Esophagus muscularis mucosa (tissue), 4 donors: Measurements from ENCODE around the gene COBL. TPM values are rescaled to one million over a fixed set of nuclear protein-coding genes. Genes with fewer than 3 reads are reported as not detected.

Experiments
- DNase-seq: peaks from one replicate; pipeline ENCODE4 v3.0.0-alpha.2; 2017; ENCODE audit errors: extremely low spot score
- H3K27ac ChIP-seq, 4 donors: fragments of 200-600 bp; sonication (generic); replicated peaks in 1 of 4; 1 replicate in 3 of 4; 2 replicates in 1 of 4; pipeline ENCODE4 v1.5.1; 2016 to 2019; ENCODE audit warnings: mild to moderate bottlenecking in 1 of 4
- H3K27me3 ChIP-seq, 4 donors: fragments of 200-600 bp; sonication (generic); one replicate each; pipeline versions ENCODE4 v1.5.1 to v1.6.0; 2016 to 2019
- H3K36me3 ChIP-seq, 4 donors: fragments of 200-600 bp; sonication (generic); one replicate each; pipeline ENCODE4 v1.5.1; 2016 to 2019
- H3K4me1 ChIP-seq, 4 donors: fragments of 200-600 bp; sonication (generic); one replicate each; pipeline ENCODE4 v1.5.1; 2016 to 2019
- H3K4me3 ChIP-seq, 4 donors: fragments of 200-600 bp; sonication (generic); 1 replicate in 2 of 4; 2 replicates in 2 of 4; pipeline ENCODE4 v1.5.1; 2016 to 2019; ENCODE audit warnings: mild to moderate bottlenecking in 4 of 4, moderate library complexity in 1 of 4
- H3K9me3 ChIP-seq, 4 donors: fragments of 200-600 bp; sonication (generic); 1 replicate in 3 of 4; 2 replicates in 1 of 4; pipeline ENCODE4 v1.5.1; 2016 to 2019
- EP300 ChIP-seq: sonication (generic); formaldehyde crosslinking; IDR thresholded peaks from one replicate; pipeline ENCODE4 v1.6.1; 2017; ENCODE audit warnings: antibody characterized with exemption
- POLR2A ChIP-seq: fragments of 450-650 bp; IDR thresholded peaks from one replicate; pipeline ENCODE4 v1.6.1; 2017; ENCODE audit warnings: antibody characterized with exemption, moderate library complexity, mild to moderate bottlenecking, low read depth
- POLR2AphosphoS5 ChIP-seq, 2 donors: sonication (generic); formaldehyde crosslinking; IDR thresholded peaks; one replicate each; pipeline ENCODE4 v1.6.1; 2017; ENCODE audit warnings: antibody characterized with exemption in 2 of 2
- WGBS: methylation state at CpG from one replicate; pipeline ENCODE4 v1.1.5; 2018; 5-methylcytosine and 5-hydroxymethylcytosine counted together
- intact Hi-C: fragments of 100-400 bp; cut with DNase I; formaldehyde crosslinking; loops from one replicate; pipeline ENCODE4 v1.15.1; 2023
- total RNA-seq, 4 donors: library from RNA; depleted of rRNA; stranded (reverse); fragments of >200 nt; gene quantifications; one replicate each; pipeline versions ENCODE4 v1.1.0 to v1.2.1, GENCODE V29; 2016
- TF ChIP-seq, protein P1 (sequence below), 3 experiments: fragments of 200-600 bp in 2 of 3; fragments of 450-650 bp in 1 of 3; sonication (generic) in 2 of 3; IDR thresholded peaks; one replicate each; pipeline ENCODE4 v1.5.1; 2017 to 2019; ENCODE audit warnings: antibody characterized with exemption in 3 of 3, mild to moderate bottlenecking in 2 of 3, moderate library complexity in 1 of 3

Gene COBL
- total RNA-seq, 4 donors from 2014 or later, result 29.8 to 51.4 (median 45.9) TPM

DNA sequence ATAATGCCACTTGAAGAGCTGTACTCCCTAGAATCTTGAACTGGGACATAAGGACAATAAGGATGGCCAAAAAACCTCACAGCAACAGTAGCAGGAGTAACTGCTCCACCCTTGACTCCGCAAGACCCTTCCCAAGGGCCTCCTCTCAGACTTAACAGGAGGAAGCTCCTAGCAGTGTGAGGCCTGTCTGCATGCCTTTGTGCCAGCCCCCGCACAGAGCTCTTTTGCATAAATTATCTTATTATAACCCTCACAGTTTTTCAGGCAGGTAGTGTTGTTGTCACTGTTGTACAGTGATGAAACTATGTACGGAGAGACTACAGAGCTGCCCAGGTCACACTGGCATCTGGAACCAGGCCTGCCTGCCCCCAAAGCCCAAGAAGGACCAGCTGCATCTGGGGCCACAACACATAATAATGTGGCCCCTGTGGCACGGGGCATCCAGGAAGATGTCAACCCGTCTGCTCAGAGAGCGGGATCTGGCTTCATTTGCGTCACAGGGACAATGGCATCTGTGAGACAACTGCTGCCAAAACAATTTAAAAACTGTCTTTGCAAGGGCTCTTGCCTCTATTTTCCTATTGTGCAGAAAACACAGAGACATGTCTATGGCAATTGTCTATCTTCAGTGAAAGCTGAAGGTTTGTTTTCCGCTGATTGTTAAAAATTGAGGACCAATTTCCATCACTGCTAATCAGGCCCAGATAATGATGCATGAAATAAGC lies 284.7 kb downstream of the COBL start:
- WGBS, result 90% methylated on average over 8 of the region's 8 CpGs
- no peak overlapping the region for H3K4me3 ChIP-seq
- no peak for TF ChIP-seq EP300
- TF ChIP-seq, protein P1, sequence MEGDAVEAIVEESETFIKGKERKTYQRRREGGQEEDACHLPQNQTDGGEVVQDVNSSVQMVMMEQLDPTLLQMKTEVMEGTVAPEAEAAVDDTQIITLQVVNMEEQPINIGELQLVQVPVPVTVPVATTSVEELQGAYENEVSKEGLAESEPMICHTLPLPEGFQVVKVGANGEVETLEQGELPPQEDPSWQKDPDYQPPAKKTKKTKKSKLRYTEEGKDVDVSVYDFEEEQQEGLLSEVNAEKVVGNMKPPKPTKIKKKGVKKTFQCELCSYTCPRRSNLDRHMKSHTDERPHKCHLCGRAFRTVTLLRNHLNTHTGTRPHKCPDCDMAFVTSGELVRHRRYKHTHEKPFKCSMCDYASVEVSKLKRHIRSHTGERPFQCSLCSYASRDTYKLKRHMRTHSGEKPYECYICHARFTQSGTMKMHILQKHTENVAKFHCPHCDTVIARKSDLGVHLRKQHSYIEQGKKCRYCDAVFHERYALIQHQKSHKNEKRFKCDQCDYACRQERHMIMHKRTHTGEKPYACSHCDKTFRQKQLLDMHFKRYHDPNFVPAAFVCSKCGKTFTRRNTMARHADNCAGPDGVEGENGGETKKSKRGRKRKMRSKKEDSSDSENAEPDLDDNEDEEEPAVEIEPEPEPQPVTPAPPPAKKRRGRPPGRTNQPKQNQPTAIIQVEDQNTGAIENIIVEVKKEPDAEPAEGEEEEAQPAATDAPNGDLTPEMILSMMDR (IDR thresholded peaks at IDR 0.05), result no peak
- no peak for TF ChIP-seq POLR2A
- no peak for TF ChIP-seq POLR2AphosphoS5 (IDR thresholded peaks at IDR 0.05)

GRCh38 chr7:51031216-51031615 lies 285.4 kb downstream of the COBL start:
- Histone ChIP-seq H3K36me3 (peaks cover 0 to 41% (median 19%) of the 10 kb centered on the region in 4 donors), H3K9me3 (no peaks in the 10 kb centered on the region), H3K27me3 (no peaks in the 10 kb centered on the region), H3K4me1 (peaks cover 3 to 29% (median 17%) of the 10 kb centered on the region in 4 donors), H3K4me3 (no peak overlapping the region), H3K27ac (no peak overlapping the region)
- no peak for DNase-seq
- TF ChIP-seq EP300 (no peak), POLR2A (no peak)
- TF ChIP-seq, protein P1 (IDR thresholded peaks at IDR 0.05), result no peak
- 82% methylated on average over 5 of the region's 10 CpGs for WGBS
- intact Hi-C loops, result no loop called here

More for the DNA sequence above, 284.7 kb downstream of the COBL start:
- DNase-seq, result no peak
- no peaks in the 10 kb centered on the region for H3K27me3 ChIP-seq
- no peak overlapping the region for H3K27ac ChIP-seq
- H3K4me1 ChIP-seq, result peaks cover 3 to 29% (median 17%) of the 10 kb centered on the region in 4 donors
- intact Hi-C loops, result no loop called here
- H3K36me3 ChIP-seq, result peaks cover 0 to 34% (median 16%) of the 10 kb centered on the region in 4 donors
- H3K9me3 ChIP-seq, result no peaks in the 10 kb centered on the region

- intact Hi-C loops, result no loop called here
- no peak for DNase-seq
- 64% methylated on average over 4 of the region's 4 CpGs for WGBS
- Histone ChIP-seq H3K27me3 (no peaks in the 10 kb centered on the region), H3K4me1 (peaks cover 3 to 16% (median 14%) of the 10 kb centered on the region in 4 donors), H3K9me3 (no peaks in the 10 kb centered on the region), H3K27ac (no peak overlapping the region), H3K4me3 (no peak overlapping the region), H3K36me3 (peaks cover 0 to 53% (median 20%) of the 10 kb centered on the region in 4 donors)
- TF ChIP-seq, protein P1 (IDR thresholded peaks at IDR 0.05), result no peak
- TF ChIP-seq POLR2A, result no peak
These were observed 286.9 kb downstream of the COBL start for GRCh38 chr7:51029701-51030191.

DNA sequence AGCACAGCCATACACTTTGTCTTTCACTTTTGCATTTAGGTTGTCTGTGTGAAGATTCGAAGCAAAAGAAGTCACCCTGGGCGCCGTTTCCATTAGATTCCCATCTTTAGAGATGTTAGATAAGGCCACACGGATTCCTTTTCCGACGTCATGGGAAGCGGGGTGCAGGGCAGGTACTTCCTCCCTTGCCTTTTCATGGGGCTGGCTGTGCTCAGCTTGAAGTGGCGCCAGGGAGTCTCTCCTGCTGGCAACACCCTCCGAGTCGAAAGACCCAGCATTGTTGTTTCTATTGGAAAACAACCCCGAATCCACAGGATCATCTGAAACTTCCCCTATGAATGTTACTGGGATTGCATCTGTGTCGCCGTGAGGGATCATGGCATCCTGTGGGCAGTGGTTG lies 287.5 kb downstream of the COBL start:
- H3K4me1 ChIP-seq, result peaks cover 0 to 10% (median 8%) of the 10 kb centered on the region in 4 donors
- WGBS, result 81% methylated on average over 13 of the region's 13 CpGs
- peaks cover 0 to 58% (median 20%) of the 10 kb centered on the region in 4 donors for H3K36me3 ChIP-seq
- H3K27ac ChIP-seq, result no peak overlapping the region
- no peaks in the 10 kb centered on the region for H3K27me3 ChIP-seq
- H3K4me3 ChIP-seq, result no peak overlapping the region
- no peaks in the 10 kb centered on the region for H3K9me3 ChIP-seq
- intact Hi-C loops, result no loop called here
- TF ChIP-seq EP300 (no peak), POLR2AphosphoS5 (IDR thresholded peaks at IDR 0.05) (no peak), POLR2A (no peak)
- TF ChIP-seq, protein P1 (IDR thresholded peaks at IDR 0.05), result no peak
- DNase-seq, result no peak
